ENCODE results near the gene APOA5. TPM values are rescaled to one million over a fixed set of nuclear protein-coding genes. Genes with fewer than 3 reads are reported as not detected.

APOA5 gene
- polyA plus RNA-seq, 1 donor from 2014 or later = not detected

DNA sequence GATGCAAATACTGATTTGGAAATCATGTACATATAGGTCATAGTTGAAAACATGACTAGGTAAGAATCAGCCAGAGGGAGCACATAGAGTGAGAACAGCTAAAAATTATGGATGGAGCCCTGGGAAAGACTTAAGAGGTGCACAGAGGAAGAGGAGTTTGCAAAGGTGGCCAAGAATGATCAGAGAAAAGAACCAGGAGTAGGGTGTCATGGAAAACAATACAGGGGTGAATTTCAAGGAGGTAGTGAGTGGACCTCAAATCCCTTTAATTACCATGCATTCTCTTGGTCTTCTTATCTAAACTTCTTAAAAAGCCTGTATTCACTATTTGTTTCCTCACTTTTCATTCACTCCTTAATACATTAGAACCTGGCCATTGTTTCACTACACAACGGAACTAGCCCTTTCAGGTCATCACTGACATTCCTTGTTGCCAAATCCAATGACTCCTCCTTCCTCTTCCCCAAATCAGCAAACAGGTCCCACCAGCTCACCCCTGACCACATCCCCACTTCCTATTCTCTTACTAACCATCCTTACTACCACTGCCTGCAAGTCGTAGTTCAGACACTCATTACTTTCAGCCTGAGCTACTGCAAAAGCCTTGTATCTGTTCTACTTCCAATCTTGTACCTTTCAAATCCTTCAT, 41.5 kb downstream of the APOA5 start:
- no peak overlapping the region for H2AFZ ChIP-seq (ENCODE audit: low read depth, low read length)
- no peak overlapping the region for H3K4me2 ChIP-seq (ENCODE audit: low read length)
- no peaks in the 10 kb centered on the region for H3K79me2 ChIP-seq (replicated peaks; ENCODE audit: insufficient read depth, low read length)
- no peaks in the 10 kb centered on the region for H3F3A ChIP-seq (ENCODE audit: insufficient read depth, low read length, poor library complexity, severe bottlenecking)
- no peak overlapping the region for H3K27ac ChIP-seq (ENCODE audit: low read length)
- peaks cover 4% of the 10 kb centered on the region for H3K36me3 ChIP-seq (ENCODE audit: insufficient read depth, low read length)
- no peak overlapping the region for H3K4me3 ChIP-seq (ENCODE audit: low read length)
- no peak for TF ChIP-seq MXI1 (conservative IDR thresholded peaks at IDR 0.05; ENCODE audit: poor library complexity, severe bottlenecking)
- TF ChIP-seq, protein P1, sequence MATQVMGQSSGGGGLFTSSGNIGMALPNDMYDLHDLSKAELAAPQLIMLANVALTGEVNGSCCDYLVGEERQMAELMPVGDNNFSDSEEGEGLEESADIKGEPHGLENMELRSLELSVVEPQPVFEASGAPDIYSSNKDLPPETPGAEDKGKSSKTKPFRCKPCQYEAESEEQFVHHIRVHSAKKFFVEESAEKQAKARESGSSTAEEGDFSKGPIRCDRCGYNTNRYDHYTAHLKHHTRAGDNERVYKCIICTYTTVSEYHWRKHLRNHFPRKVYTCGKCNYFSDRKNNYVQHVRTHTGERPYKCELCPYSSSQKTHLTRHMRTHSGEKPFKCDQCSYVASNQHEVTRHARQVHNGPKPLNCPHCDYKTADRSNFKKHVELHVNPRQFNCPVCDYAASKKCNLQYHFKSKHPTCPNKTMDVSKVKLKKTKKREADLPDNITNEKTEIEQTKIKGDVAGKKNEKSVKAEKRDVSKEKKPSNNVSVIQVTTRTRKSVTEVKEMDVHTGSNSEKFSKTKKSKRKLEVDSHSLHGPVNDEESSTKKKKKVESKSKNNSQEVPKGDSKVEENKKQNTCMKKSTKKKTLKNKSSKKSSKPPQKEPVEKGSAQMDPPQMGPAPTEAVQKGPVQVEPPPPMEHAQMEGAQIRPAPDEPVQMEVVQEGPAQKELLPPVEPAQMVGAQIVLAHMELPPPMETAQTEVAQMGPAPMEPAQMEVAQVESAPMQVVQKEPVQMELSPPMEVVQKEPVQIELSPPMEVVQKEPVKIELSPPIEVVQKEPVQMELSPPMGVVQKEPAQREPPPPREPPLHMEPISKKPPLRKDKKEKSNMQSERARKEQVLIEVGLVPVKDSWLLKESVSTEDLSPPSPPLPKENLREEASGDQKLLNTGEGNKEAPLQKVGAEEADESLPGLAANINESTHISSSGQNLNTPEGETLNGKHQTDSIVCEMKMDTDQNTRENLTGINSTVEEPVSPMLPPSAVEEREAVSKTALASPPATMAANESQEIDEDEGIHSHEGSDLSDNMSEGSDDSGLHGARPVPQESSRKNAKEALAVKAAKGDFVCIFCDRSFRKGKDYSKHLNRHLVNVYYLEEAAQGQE (IDR thresholded peaks at IDR 0.05; ENCODE audit: borderline replicate concordance) = no peak
- no peak for TF ChIP-seq EZH2 (IDR thresholded peaks at IDR 0.05; ENCODE audit: borderline replicate concordance, insufficient read depth, low read length, poor library complexity, severe bottlenecking)
- no peak for TF ChIP-seq EP300 (conservative IDR thresholded peaks at IDR 0.05; ENCODE audit: poor library complexity, severe bottlenecking)
- no peak for TF ChIP-seq SMC3 (conservative IDR thresholded peaks at IDR 0.05; ENCODE audit: poor library complexity)
- TF ChIP-seq, protein P2, sequence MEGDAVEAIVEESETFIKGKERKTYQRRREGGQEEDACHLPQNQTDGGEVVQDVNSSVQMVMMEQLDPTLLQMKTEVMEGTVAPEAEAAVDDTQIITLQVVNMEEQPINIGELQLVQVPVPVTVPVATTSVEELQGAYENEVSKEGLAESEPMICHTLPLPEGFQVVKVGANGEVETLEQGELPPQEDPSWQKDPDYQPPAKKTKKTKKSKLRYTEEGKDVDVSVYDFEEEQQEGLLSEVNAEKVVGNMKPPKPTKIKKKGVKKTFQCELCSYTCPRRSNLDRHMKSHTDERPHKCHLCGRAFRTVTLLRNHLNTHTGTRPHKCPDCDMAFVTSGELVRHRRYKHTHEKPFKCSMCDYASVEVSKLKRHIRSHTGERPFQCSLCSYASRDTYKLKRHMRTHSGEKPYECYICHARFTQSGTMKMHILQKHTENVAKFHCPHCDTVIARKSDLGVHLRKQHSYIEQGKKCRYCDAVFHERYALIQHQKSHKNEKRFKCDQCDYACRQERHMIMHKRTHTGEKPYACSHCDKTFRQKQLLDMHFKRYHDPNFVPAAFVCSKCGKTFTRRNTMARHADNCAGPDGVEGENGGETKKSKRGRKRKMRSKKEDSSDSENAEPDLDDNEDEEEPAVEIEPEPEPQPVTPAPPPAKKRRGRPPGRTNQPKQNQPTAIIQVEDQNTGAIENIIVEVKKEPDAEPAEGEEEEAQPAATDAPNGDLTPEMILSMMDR (IDR thresholded peaks at IDR 0.05; ENCODE audit: poor library complexity, severe bottlenecking) = no peak
- no peak for TF ChIP-seq TAF1 (IDR thresholded peaks at IDR 0.05; ENCODE audit: low read depth)
- TF ChIP-seq POLR2AphosphoS5 (IDR thresholded peaks at IDR 0.05) = no peak
- TF ChIP-seq RAD21 (conservative IDR thresholded peaks at IDR 0.05) = no peak
- no peaks in the 10 kb centered on the region for H4K20me1 ChIP-seq (ENCODE audit: insufficient read depth)
- H3K9ac ChIP-seq (ENCODE audit: low read length) = no peak overlapping the region
- no peaks in the 10 kb centered on the region for H3K27me3 ChIP-seq (ENCODE audit: insufficient read depth, low read depth, low read length)
- H3K9me3 ChIP-seq (ENCODE audit: low read length) = no peaks in the 10 kb centered on the region
- H3K9me2 ChIP-seq (ENCODE audit: insufficient read depth, low read length) = no peaks in the 10 kb centered on the region

DNA sequence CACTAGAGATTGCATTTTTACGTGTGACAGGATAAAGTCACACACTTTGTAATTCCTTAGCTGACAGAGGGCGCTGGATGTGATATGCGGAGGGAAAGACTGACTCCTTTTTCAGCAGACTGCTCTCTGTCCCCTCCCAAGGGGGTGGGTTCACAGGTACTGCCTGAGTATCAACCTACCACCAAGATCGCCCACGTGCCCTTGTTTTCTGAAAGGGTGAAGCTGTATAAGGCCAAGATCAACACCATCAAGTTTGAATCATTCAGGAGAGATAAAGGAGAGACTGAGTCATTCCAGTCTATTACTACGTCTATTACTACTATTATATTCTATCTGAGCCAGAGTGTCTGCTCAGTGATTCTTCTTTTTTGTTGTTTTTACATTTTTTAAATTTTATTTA, 49.6 kb downstream of the APOA5 start:
- H3K27ac ChIP-seq (ENCODE audit: low read length) = no peak overlapping the region
- no peaks in the 10 kb centered on the region for H3K9me3 ChIP-seq (ENCODE audit: low read length)
- no peaks in the 10 kb centered on the region for H3K36me3 ChIP-seq (ENCODE audit: insufficient read depth, low read length)
- TF ChIP-seq EP300 (conservative IDR thresholded peaks at IDR 0.05; ENCODE audit: poor library complexity, severe bottlenecking) = no peak
- TF ChIP-seq MXI1 (conservative IDR thresholded peaks at IDR 0.05; ENCODE audit: poor library complexity, severe bottlenecking) = no peak
- TF ChIP-seq, protein P2 (IDR thresholded peaks at IDR 0.05; ENCODE audit: poor library complexity, severe bottlenecking) = no peak
- no peak for TF ChIP-seq TAF1 (IDR thresholded peaks at IDR 0.05; ENCODE audit: low read depth)
- no peak for TF ChIP-seq POLR2AphosphoS5 (IDR thresholded peaks at IDR 0.05)
- TF ChIP-seq RAD21 (conservative IDR thresholded peaks at IDR 0.05) = no peak
- TF ChIP-seq, protein P1 (IDR thresholded peaks at IDR 0.05; ENCODE audit: borderline replicate concordance) = no peak
- no peak for TF ChIP-seq EZH2 (IDR thresholded peaks at IDR 0.05; ENCODE audit: borderline replicate concordance, insufficient read depth, low read length, poor library complexity, severe bottlenecking)
- TF ChIP-seq SMC3 (conservative IDR thresholded peaks at IDR 0.05; ENCODE audit: poor library complexity) = no peak
- no peaks in the 10 kb centered on the region for H3K27me3 ChIP-seq (ENCODE audit: insufficient read depth, low read depth, low read length)
- H2AFZ ChIP-seq (ENCODE audit: low read depth, low read length) = no peak overlapping the region
- H3F3A ChIP-seq (ENCODE audit: insufficient read depth, low read length, poor library complexity, severe bottlenecking) = no peaks in the 10 kb centered on the region
- no peak overlapping the region for H3K9ac ChIP-seq (ENCODE audit: low read length)
- H3K4me2 ChIP-seq (ENCODE audit: low read length) = no peak overlapping the region
- no peaks in the 10 kb centered on the region for H3K9me2 ChIP-seq (ENCODE audit: insufficient read depth, low read length)
- no peaks in the 10 kb centered on the region for H3K79me2 ChIP-seq (replicated peaks; ENCODE audit: insufficient read depth, low read length)
- H3K4me3 ChIP-seq (ENCODE audit: low read length) = no peak overlapping the region
- no peaks in the 10 kb centered on the region for H4K20me1 ChIP-seq (ENCODE audit: insufficient read depth)
